Measurements from ENCODE around the gene FZR1.

FZR1 gene

DNA sequence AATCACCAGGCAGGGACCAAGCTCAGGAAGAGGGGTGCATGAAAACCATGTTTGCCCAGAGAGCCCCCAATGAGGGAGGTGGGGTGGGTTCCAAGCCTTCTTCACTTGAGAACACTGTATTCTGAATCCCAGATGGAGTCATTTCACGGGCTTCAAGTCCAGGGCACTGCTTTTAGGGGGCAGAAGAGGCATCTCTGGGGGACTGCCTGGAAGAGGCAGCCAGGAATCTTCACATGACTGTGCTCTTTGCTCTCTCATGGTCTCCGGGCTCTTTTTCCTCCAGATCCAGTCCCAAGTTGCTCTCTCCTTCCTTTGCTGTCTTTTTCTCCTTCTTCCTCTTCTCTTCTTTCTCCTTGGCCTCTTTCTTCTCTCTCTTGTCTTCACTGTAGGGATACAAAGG lies 31.5 kb upstream of the FZR1 start:
- no peak overlapping the region for H3K27ac ChIP-seq (ENCODE audit: insufficient read depth in 1 of 2, low read depth in 1 of 2, low read length in 2 of 2, poor library complexity in 1 of 2, severe bottlenecking in 2 of 2)
- H3K4me1 ChIP-seq (ENCODE audit: control extremely low read depth in 1 of 4, control insufficient read depth in 4 of 4, insufficient read depth in 4 of 4, low read length in 3 of 4): peaks cover 0 to 23% (median 15%) of the 10 kb centered on the region in 4 experiments
- H3K36me3 ChIP-seq (ENCODE audit: control insufficient read depth in 4 of 4, insufficient read depth in 4 of 4, low read length in 3 of 4): peaks cover 4 to 27% (median 20%) of the 10 kb centered on the region in 4 experiments
- no peak for DNase-seq
- no peaks in the 10 kb centered on the region for H3K27me3 ChIP-seq (replicated peaks in 2 of 5; ENCODE audit: control insufficient read depth in 4 of 5, insufficient read depth in 5 of 5, low read length in 4 of 5)
- 90% methylated on average over 2 of the region's 2 CpGs for WGBS (ENCODE audit: insufficient coverage)
- POLR2A ChIA-PET: no interaction called here
- H3K4me3 ChIP-seq (ENCODE audit: control insufficient read depth in 1 of 7, extremely low read depth in 1 of 7, insufficient read depth in 4 of 7, low read depth in 2 of 7, low read length in 6 of 7): no peak overlapping the region
- CTCF ChIA-PET: interaction anchor here (1.3 to 5.1 kb wide), 2 partner anchors 9 to 45 kb away, joined by 4 to 33 read pairs; partner anchors contain the start of gene SMIM44
- no peaks in the 10 kb centered on the region for H3K9me3 ChIP-seq (ENCODE audit: control extremely low read depth in 1 of 5, control insufficient read depth in 4 of 5, insufficient read depth in 2 of 5, low read depth in 1 of 5, low read length in 4 of 5)

DNA sequence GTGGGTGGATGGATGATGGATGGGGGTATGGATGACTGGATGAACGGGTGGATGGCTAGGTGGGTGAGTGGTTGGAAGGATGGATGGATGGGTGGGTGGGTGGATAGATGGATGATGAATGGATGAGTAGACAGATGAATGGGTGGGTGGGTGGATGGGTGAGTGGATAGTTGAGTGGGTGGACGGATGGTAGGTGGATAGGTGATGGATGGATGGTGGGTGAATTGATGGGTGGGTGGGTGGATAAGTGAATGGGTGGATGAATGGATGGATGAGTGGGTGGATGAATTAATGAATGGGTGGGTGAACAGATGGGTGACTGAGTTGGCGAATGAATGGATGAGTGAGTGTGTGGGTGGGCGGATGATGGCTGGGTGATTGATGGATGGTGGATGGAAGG lies 30.7 kb upstream of the FZR1 start:
- 98% methylated on average over 4 of the region's 4 CpGs for WGBS (ENCODE audit: insufficient coverage)

DNA sequence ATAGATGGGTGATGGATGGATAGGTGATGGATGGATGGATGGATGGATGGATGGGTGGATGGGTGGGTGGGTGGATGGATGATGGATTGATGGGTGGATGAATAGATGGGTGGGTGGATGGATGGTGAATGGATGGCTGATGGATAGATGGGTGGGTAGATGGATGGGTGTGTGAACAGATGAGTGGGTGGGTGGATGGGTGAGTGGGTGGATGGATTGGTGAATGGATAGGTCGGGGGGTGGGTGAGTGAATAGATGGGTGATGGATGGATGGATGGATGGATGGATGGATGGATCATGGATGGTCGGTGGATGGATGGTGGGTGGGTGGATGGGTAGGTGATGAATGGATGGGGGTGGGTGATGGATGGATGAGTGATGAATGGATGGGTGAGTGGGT lies 29.3 kb upstream of the FZR1 start:
- WGBS (ENCODE audit: insufficient coverage): 100% methylated on average over 2 of the region's 2 CpGs
- CTCF ChIA-PET: interaction anchor here (1.1 kb wide), 1 partner anchor 15 kb away, joined by 3 read pairs; no protein-coding TSS in a partner anchor
- no peak for DNase-seq
- Histone ChIP-seq H3K9me3 (ENCODE audit: control extremely low read depth in 1 of 5, control insufficient read depth in 4 of 5, insufficient read depth in 2 of 5, low read depth in 1 of 5, low read length in 4 of 5) (no peaks in the 10 kb centered on the region), H3K36me3 (ENCODE audit: control insufficient read depth in 4 of 4, insufficient read depth in 4 of 4, low read length in 3 of 4) (peaks cover 4 to 27% (median 20%) of the 10 kb centered on the region in 4 experiments), H3K4me1 (ENCODE audit: control extremely low read depth in 1 of 4, control insufficient read depth in 4 of 4, insufficient read depth in 4 of 4, low read length in 3 of 4) (peaks cover 0 to 32% (median 24%) of the 10 kb centered on the region in 4 experiments), H3K4me3 (ENCODE audit: control insufficient read depth in 1 of 7, extremely low read depth in 1 of 7, insufficient read depth in 4 of 7, low read depth in 2 of 7, low read length in 6 of 7) (no peak overlapping the region), H3K27me3 (replicated peaks in 2 of 5; ENCODE audit: control insufficient read depth in 4 of 5, insufficient read depth in 5 of 5, low read length in 4 of 5) (no peaks in the 10 kb centered on the region), H3K27ac (ENCODE audit: insufficient read depth in 1 of 2, low read depth in 1 of 2, low read length in 2 of 2, poor library complexity in 1 of 2, severe bottlenecking in 2 of 2) (no peak overlapping the region)
- POLR2A ChIA-PET: no interaction called here

More for the DNA sequence above, 30.7 kb upstream of the FZR1 start:
- Histone ChIP-seq H3K27me3 (replicated peaks in 2 of 5; ENCODE audit: control insufficient read depth in 4 of 5, insufficient read depth in 5 of 5, low read length in 4 of 5) (no peaks in the 10 kb centered on the region), H3K27ac (ENCODE audit: insufficient read depth in 1 of 2, low read depth in 1 of 2, low read length in 2 of 2, poor library complexity in 1 of 2, severe bottlenecking in 2 of 2) (peak overlapping the region in 1 of 2 experiments; percentile 18), H3K4me3 (ENCODE audit: control insufficient read depth in 1 of 7, extremely low read depth in 1 of 7, insufficient read depth in 4 of 7, low read depth in 2 of 7, low read length in 6 of 7) (no peak overlapping the region), H3K36me3 (ENCODE audit: control insufficient read depth in 4 of 4, insufficient read depth in 4 of 4, low read length in 3 of 4) (peaks cover 4 to 27% (median 20%) of the 10 kb centered on the region in 4 experiments), H3K9me3 (ENCODE audit: control extremely low read depth in 1 of 5, control insufficient read depth in 4 of 5, insufficient read depth in 2 of 5, low read depth in 1 of 5, low read length in 4 of 5) (no peaks in the 10 kb centered on the region), H3K4me1 (ENCODE audit: control extremely low read depth in 1 of 4, control insufficient read depth in 4 of 4, insufficient read depth in 4 of 4, low read length in 3 of 4) (peaks cover 0 to 28% (median 20%) of the 10 kb centered on the region in 4 experiments)
- POLR2A ChIA-PET: interaction anchor here (0.6 kb wide), 1 partner anchor 26 kb away, joined by 3 read pairs; no protein-coding TSS in a partner anchor
- DNase-seq: no peak
- CTCF ChIA-PET: no interaction called here

DNA sequence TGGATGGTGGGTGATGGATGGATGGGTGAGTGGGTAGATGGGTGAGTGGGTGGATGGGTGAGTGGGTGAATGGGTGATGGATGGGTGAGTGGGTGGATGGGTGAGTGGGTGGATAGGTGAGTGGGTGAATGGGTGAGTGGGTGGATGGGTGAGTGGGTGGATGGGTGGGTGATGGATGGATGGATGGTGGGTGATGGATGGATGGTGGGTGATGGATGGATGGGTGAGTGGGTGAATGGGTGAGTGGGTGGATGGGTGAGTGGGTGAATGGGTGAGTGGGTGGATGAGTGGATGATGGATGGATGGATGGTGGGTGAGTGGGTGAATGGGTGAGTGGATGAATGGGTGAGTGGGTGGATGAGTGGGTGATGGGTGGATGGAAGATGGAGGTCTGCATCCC lies 28.6 kb upstream of the FZR1 start:
- Histone ChIP-seq H3K36me3 (ENCODE audit: control insufficient read depth in 4 of 4, insufficient read depth in 4 of 4, low read length in 3 of 4) (peaks cover 4 to 27% (median 20%) of the 10 kb centered on the region in 4 experiments), H3K27ac (ENCODE audit: insufficient read depth in 1 of 2, low read depth in 1 of 2, low read length in 2 of 2, poor library complexity in 1 of 2, severe bottlenecking in 2 of 2) (peak overlapping the region in 1 of 2 experiments; percentile 73), H3K4me1 (ENCODE audit: control extremely low read depth in 1 of 4, control insufficient read depth in 4 of 4, insufficient read depth in 4 of 4, low read length in 3 of 4) (peaks cover 0 to 28% (median 22%) of the 10 kb centered on the region in 4 experiments), H3K27me3 (replicated peaks in 2 of 5; ENCODE audit: control insufficient read depth in 4 of 5, insufficient read depth in 5 of 5, low read length in 4 of 5) (no peaks in the 10 kb centered on the region), H3K9me3 (ENCODE audit: control extremely low read depth in 1 of 5, control insufficient read depth in 4 of 5, insufficient read depth in 2 of 5, low read depth in 1 of 5, low read length in 4 of 5) (no peaks in the 10 kb centered on the region), H3K4me3 (ENCODE audit: control insufficient read depth in 1 of 7, extremely low read depth in 1 of 7, insufficient read depth in 4 of 7, low read depth in 2 of 7, low read length in 6 of 7) (peak overlapping the region in 3 of 7 experiments; percentile 66 to 80 (median 69))
- ChIA-PET POLR2A (no interaction called here), CTCF (interaction anchor here (0.6 kb wide), 1 partner anchor 171 kb away, joined by 3 read pairs; no protein-coding TSS in a partner anchor)
- DNase-seq: no peak

DNA sequence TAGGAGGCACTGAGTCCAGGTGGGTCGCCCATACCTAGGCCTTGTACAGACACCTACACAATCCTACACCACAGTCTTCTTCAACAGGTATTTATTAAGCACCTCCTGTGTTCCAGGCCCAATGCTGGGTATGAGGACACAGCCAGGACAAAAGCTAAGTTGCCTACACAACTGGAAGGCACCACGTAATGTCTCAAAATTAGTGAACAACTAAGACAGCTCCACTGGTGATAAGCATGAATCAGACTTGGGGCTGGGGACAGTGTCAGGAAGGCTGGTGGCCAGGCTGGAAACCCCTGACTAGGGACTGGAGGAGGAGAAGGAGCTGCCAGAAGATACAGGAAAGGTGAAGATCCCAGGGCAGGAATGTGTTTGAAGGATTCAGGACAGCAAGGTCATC lies 28.2 kb upstream of the FZR1 start:
- CTCF ChIA-PET: interaction anchor here (0.6 to 1.5 kb wide), 2 partner anchors 9 to 172 kb away, joined by 3 to 5 read pairs; no protein-coding TSS in a partner anchor
- peak overlapping the region; percentile 61 to 73 for H3K27ac ChIP-seq (ENCODE audit: insufficient read depth in 1 of 2, low read depth in 1 of 2, low read length in 2 of 2, poor library complexity in 1 of 2, severe bottlenecking in 2 of 2)

DNA sequence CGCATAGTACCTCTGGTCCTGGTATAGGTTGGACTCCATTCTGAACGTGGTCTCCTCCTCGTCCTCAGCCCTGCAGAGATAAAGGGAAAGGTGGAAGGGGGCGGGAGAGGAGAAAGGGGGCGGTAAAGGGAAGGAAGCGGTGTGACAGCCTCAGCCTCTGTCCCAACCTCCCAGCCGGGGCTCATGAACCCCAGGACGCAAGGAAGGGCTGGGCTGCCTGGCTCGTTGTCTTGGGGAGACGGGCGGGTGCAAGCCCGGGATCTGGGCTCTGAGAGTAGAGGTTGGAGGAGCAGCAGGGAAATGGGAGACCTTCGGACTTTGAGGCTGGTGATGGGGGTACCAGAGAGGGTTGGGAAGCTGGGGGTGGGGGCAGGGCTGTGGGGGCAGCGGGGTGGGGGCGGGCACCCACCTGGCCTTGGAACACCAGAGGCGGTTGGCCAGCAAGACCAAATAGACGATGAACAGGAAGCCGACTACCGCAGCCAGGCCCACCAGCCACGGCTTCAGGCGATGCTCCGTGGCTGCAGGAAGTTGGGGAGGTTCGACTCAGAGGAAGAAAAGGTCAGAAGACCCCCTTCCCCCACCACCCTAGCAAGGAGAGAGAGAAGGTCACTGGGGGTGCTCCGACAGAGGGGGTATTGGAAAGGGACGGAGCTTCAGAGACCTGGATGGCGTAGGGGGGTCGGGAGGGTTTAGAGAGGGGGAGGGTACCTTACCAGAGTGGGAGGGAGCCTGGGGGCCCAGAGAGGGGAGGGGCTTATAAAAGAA lies 27.5 kb upstream of the FZR1 start:
- Histone ChIP-seq H3K4me1 (ENCODE audit: control extremely low read depth in 1 of 4, control insufficient read depth in 4 of 4, insufficient read depth in 4 of 4, low read length in 3 of 4) (peaks cover 0 to 28% (median 22%) of the 10 kb centered on the region in 4 experiments), H3K9me3 (ENCODE audit: control extremely low read depth in 1 of 5, control insufficient read depth in 4 of 5, insufficient read depth in 2 of 5, low read depth in 1 of 5, low read length in 4 of 5) (no peaks in the 10 kb centered on the region), H3K27ac (ENCODE audit: insufficient read depth in 1 of 2, low read depth in 1 of 2, low read length in 2 of 2, poor library complexity in 1 of 2, severe bottlenecking in 2 of 2) (peak overlapping the region; percentile 61 to 73), H3K4me3 (ENCODE audit: control insufficient read depth in 1 of 7, extremely low read depth in 1 of 7, insufficient read depth in 4 of 7, low read depth in 2 of 7, low read length in 6 of 7) (peak overlapping the region; percentile 45 to 80 (median 66)), H3K27me3 (replicated peaks in 2 of 5; ENCODE audit: control insufficient read depth in 4 of 5, insufficient read depth in 5 of 5, low read length in 4 of 5) (no peaks in the 10 kb centered on the region), H3K36me3 (ENCODE audit: control insufficient read depth in 4 of 4, insufficient read depth in 4 of 4, low read length in 3 of 4) (peaks cover 4 to 31% (median 20%) of the 10 kb centered on the region in 4 experiments)
- CTCF ChIA-PET: interaction anchor here (0.5 to 2.0 kb wide), 7 partner anchors 8 to 503 kb away, joined by 3 to 13 read pairs (median 4); partner anchors contain the start of gene DOHH
- peak; percentile 37 to 67 (median 66) for DNase-seq
- POLR2A ChIA-PET: interaction anchor here (0.6 to 1.3 kb wide), 5 partner anchors 22 to 528 kb away, joined by 3 to 5 read pairs (median 3); partner anchors contain the start of gene DOHH
- 0% methylated on average over 6 of the region's 27 CpGs for WGBS (ENCODE audit: insufficient coverage)

More for the DNA sequence above, 28.2 kb upstream of the FZR1 start:
- H3K4me3 ChIP-seq (ENCODE audit: control insufficient read depth in 1 of 7, extremely low read depth in 1 of 7, insufficient read depth in 4 of 7, low read depth in 2 of 7, low read length in 6 of 7): peak overlapping the region in 6 of 7 experiments; percentile 27 to 80 (median 68)
- 100% methylated on average over 1 of the region's 2 CpGs for WGBS (ENCODE audit: insufficient coverage)
- no peaks in the 10 kb centered on the region for H3K27me3 ChIP-seq (replicated peaks in 2 of 5; ENCODE audit: control insufficient read depth in 4 of 5, insufficient read depth in 5 of 5, low read length in 4 of 5)
- POLR2A ChIA-PET: interaction anchor here (0.8 kb wide), 1 partner anchor 23 kb away, joined by 3 read pairs; the partner anchor contains the start of gene DOHH
- no peaks in the 10 kb centered on the region for H3K9me3 ChIP-seq (ENCODE audit: control extremely low read depth in 1 of 5, control insufficient read depth in 4 of 5, insufficient read depth in 2 of 5, low read depth in 1 of 5, low read length in 4 of 5)
- peak in 2 of 3 donors; percentile 26 to 34 for DNase-seq
- H3K36me3 ChIP-seq (ENCODE audit: control insufficient read depth in 4 of 4, insufficient read depth in 4 of 4, low read length in 3 of 4): peaks cover 4 to 29% (median 20%) of the 10 kb centered on the region in 4 experiments
- H3K4me1 ChIP-seq (ENCODE audit: control extremely low read depth in 1 of 4, control insufficient read depth in 4 of 4, insufficient read depth in 4 of 4, low read length in 3 of 4): peaks cover 0 to 28% (median 22%) of the 10 kb centered on the region in 4 experiments
